HG02610 (cell line): ENCODE data around the gene KANK3.
"Not testable (repeated sequence)": the region's sequence is repeated elsewhere in the genome, so short reads cannot be mapped to it uniquely, and the experiment has no call there.

Experiments used
- ATAC-seq: cut with Tn5 transposase; IDR thresholded peaks from one replicate; pipeline ENCODE4 v1.9.1; 2021; ENCODE audit warnings: mild to moderate bottlenecking, moderate library complexity; ENCODE audit not compliant: unreplicated experiment

KANK3 gene

DNA sequence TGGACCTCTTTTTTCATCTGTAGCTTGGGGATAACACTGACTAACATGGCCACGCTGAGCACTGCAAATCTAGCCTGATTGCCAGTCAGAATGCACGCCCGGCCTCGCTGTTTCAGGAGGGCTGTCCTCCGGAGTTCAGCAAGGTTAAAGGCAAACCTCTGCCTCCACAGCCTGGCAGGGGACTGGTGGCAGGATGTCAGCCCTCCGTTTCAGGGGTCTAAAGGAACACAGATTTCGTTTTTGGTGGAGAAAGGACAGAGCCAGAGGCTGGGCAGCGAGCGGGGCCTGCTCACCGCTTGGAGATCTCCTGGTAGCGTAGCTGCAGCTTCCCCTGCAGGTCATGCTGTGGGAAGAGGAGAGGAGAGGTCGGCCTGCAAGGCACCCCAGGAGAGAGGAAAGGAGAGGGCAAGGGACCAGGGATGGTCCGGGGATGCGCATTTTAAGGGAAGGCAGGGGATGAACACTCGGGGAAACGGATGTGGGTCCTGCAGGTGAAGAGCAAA is 22.4 kb downstream of the KANK3 start:
- ATAC-seq: no peak

DNA sequence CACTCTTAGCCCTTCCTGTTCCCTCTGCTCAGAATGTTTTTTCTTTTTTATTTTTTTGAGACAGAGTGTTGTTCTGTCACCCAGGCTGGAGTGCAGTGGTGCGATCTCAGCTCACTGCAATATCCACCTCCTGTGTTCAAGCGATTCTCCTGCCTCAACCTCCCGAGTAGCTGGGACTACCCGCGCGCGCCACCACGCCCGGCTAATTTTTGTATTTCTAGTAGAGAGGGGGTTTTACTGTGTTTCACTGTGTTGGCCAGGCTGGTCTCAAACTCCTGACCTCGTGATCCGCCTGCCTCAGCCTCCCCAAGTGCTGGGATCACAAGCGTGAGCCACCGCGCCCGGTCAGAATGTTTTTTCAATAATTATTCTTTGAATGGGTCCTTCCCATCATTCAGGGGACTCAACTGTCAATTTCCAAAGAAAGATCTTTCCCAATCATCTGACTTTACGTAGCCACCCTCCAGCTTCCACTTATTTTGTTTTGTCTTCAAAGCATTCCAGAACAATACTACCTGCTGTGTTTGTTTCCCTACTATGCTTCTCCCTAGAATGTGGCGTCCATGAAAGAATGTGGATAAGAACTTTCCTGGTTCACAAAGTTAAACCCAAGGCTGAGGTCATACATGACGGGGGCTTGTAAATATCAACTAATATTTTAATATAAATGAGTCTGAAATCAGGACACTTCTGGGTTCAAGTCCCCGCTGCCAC is 23.1 kb downstream of the KANK3 start:
- ATAC-seq: no peak

DNA sequence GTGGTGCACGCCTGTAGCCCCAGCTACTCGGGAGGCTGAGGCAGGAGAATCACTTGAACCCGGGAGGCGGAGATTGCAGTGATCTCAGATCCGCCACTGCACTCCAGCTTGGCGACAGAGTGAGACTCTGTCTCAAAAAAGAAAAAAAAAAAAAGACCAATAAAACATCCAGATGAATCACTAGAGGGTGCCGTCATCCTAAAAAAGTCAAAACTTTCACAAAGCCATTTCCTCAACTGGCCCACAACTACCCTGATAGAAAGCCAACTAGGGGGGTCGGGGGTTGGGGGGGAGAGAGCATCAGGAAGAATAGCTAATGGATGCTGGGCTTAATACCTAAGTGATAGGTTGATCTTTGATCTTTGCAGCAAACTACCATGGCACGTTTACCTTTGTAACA is 24.2 kb downstream of the KANK3 start:
- ATAC-seq: not testable (repeated sequence)

DNA sequence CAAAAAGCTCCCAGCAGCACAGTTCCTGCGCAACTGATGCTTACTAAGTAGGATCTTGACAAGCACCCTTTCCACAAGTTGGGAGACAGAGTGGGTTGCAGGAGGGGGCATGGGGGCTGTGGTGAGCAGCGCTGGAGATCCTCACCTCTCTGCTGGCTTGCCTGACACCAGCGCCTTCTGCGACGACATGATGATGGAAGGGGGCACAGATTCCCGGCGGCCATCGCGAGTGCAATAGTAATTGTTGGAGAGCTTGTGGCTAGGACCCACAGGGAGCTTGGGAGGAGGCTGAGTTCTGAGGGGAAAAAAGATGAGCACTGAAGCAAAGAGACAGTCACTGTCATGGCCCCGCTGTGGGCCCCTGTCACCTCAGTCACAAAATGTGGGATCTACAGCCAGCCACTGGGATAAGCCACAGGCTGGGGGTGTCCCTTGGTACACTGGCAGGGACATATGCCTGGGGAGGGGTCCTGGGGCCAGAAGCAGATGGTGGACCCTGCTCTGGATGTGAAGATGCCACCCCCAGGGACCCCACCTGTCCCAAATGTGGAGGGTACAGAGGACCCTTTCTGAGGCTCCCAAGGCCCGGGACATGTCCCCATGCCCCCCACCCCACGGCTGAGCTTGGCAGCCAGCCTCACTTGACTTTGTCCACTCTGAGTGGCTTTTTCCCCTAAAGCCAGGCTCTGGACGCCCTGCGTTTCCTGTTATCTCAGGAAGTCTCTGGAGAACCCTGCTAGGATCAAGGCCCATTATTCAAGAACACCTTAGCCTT is 26.5 kb downstream of the KANK3 start:
- ATAC-seq: no peak

DNA sequence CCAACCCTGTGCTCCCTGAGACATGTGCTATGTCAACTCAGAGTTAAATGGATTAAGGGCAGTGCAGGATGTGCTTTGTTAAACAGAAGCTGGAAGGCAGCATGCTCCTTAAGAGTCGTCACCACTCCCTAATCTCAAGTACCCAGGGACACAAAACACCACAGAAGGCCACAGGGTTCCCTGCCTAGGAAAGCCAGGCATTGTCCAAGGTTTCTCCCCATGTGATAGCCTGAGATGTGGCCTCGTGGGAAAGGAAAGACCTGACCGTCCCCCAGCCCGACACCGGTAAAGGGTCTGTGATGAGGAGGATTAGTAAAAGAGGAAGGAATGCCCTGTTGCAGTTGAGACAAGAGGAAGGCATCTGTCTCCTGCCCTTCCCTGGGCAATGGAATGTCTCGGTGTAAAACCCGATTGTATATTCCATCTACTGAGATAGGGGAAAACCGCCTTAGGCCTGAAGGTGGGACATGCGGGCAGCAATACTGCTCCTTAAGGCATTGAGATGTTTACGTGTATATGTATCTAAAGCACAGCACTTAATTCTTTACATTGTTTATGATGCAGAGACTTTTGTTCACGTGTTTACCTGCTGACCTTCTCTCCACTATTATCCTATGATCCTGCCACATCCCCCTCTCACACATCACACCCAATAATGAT is 28.0 kb downstream of the KANK3 start:
- not testable (repeated sequence) for ATAC-seq

DNA sequence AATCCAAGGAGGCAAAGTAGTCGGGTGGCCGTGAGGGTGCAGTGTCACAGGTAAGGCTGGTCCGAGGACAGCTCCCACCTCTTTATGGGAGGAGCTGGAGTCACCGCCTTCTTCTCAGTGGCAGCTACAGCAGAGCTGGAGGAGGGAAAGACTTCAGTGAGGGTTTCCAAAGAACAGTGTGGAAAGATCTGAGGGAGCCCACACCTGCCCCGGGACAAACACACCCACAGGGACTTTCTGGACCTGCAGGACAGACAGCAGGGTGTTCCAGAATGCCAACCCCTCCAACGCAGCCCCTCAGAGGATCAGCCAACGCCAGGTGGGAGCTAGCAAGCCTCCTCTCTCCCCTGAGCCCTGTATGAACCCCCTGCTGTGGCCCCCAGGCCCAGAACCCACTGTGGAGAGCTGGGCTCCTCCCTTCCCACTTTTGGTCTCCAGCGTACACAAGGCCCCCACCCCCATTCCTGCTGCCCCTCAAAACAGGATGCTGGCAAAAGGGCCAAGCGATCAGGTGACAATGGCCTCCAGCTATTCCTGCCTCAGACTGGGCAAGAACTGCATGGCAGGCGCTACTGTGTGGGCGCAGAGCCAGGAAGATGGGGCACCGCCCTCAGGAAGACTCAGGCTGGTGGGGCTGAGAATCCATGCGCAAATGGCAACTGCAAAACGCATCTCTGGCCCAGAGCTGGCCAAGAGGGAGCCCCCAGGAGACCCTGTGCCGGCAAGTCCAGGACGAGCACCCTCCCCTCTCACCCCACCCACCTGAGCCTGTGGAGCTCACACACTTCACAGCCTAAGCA is 31.4 kb downstream of the KANK3 start:
- ATAC-seq: no peak

DNA sequence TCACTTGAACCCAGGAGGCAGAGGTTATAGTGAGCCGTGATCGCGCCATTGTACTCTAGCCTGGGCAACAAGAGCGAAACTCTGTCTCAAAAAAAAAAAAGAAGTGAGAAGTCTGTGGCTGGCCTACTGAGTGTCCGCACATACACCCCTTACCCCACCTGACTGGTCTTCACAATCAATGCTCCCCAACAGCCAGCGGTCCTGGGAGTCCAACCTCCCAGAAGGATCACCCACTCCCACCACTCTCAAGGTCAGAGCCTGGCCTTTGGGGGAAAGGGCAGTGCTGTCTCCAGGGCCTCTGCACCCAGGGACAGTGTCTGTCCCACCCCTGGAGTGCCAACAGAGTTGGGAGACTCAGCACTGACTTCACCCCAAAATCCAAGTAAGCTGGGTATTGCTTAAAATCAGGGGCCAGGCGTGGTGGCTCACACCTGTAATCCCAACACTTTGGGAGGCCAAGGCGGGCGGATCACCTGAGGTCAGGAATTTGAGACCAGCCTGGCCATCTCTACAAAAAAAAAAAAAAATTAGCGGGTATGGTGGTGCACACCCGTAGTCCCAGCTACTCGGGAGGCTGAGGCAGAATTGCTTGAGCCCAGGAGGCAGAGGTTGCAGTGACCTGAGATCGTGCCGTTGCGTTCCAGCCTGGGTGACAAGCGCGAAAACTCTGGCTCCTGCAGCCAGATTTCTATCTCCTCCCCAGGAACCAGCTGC is 32.6 kb downstream of the KANK3 start:
- ATAC-seq: no peak

DNA sequence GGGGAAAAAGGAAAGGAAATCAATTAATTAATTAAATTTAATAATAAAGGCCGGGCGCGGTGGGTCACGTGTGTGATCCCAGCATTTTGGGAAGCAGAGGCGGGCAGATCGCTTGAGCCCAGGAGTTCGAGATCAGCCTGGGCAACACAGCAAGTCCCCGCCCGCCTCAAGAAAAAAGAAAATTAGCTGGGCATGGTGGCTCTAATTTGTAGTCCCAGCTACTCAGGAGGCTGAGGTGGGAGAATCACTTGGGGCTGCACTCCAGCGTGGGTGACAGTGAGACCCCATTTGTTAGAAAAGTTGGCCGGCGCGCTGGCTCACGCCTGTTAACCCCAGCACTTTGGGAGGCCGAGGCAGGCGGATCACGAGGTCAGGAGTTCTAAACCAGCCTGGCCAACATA is 34.2 kb downstream of the KANK3 start:
- no peak for ATAC-seq

DNA sequence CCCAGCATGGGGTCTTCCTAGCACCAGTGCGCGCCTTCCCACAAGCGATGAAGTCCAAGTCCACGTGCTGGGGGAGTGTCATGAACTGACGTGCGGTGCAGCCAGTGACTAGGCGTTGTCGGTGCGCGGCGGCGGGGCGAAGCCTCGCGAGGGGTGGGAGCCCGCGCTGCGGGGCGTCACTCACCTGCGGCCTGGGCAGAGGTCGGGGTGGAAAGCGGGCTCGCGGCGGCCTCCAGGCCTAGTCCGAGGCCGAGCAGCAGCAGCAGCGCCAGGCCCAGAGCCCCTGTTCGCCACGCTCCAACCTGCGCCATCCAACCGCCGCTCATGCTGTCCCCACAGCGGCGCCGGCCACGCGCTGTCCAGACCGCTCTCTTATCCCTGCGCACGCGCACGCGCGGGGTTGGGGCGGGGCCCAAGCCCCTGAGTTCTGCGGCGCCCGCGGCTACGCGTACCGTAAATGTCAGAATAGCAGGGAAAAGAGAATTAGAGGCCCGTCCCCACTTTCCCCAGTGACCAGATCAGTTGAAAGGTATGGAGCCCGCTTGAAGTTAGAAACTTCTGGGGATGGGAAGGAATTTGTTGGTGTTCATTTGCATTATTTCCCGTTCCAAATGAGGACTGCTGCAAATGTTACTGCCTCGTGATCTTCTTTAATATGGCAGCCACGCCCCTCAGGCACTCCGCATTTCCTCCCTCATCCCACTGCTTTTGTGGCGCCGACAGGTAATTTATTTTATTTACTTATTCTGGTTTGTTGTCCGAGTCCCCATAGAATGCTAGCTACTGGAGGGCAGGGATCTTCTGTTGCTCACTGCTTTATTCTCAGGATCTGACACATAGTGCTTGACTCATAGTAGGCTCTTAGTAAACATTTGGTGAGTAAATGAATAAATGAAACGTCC is 34.8 kb downstream of the KANK3 start, which contains the start of gene CD320:
Gene CD320 (minus strand): TSS at position 394 of the 902 bp plus-strand sequence. CDS start 68 bp downstream, at position 326.
- ATAC-seq: peak; percentile 69

DNA sequence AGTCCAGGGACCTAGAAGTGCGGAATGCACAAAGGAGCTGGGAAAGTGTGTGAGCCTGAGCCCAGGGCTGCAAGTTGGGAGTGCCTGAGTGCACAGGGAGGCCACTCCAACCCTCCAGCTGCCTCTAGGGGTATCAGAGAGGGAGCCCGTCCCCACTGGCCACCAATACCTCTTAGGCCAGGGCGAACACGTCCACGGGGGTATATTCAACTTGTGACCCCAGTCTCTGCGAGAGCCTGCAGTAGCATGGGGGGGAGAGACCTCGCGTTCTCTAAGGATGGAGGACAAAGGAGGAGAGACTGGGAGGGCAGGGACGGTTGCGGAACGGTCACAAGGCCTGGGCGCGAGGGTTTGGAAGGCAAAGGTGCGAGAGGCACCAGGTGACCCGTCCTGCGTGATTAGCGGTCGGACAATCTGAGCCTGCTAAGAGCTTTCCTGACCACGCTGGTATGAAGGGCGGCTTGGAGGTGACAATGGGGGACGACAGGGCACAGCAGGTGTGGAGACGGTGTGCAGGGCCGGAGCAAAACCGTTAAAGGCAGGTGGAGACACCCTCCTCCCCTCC is 35.6 kb downstream of the KANK3 start:
- no peak for ATAC-seq

DNA sequence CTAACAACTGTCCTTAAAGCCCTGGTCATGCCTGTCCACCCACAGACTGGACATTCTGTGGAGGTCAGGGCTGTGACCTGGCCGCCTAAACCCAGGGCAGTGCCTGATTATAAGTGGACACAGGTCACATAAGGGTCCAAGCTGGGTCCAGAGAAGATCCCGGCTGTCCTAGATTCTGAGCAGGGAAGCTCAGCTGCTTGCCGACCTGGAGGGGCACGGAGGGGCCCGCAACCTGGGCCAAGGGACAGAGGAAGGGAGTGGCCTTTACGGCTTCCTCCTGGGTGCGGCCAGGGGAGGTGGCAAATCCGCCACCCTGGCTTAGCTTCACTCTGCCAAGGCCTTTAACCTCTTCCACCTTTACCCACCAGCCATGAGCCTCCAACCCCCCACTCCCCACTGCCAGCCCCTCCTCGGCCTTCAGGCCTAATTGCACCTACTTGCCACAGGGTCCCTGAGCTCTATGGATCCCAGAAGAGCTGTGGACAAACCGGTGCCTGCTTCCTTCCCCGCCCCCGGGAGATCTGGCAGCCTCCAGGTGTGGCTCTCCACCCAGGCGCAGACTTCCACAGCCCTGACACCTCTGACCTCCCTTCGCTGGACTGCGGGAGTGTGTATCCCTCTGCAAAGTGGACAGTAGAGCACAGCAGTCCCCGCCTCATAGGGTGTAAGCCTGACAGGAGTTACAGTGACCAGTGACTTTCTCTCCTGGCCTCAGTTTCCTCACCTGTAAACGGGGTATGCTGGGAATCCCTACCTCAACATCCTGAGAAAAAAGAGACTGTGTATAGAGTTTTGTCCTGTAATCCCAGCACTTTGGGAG is 36.6 kb downstream of the KANK3 start:
- no peak for ATAC-seq

DNA sequence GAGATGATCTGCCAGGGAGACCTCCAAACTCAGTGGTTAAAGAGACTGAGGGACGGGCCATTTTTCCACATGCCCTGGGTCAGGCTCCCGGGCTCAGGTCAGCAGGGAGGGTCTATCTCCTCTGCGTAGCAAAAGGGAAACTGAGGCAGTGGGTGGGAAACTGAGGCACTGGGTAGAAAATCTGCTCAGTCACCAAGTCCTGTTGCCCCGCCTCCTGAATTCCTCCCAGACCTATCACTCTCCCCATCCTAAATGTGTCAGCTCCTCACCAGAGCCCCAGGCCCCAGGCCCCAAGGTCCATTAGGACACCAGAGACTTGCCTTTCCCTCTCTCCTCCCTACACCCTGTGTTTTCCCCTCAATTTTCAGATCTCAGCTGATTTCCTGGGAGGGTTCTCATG is 37.3 kb downstream of the KANK3 start:
- no peak for ATAC-seq

DNA sequence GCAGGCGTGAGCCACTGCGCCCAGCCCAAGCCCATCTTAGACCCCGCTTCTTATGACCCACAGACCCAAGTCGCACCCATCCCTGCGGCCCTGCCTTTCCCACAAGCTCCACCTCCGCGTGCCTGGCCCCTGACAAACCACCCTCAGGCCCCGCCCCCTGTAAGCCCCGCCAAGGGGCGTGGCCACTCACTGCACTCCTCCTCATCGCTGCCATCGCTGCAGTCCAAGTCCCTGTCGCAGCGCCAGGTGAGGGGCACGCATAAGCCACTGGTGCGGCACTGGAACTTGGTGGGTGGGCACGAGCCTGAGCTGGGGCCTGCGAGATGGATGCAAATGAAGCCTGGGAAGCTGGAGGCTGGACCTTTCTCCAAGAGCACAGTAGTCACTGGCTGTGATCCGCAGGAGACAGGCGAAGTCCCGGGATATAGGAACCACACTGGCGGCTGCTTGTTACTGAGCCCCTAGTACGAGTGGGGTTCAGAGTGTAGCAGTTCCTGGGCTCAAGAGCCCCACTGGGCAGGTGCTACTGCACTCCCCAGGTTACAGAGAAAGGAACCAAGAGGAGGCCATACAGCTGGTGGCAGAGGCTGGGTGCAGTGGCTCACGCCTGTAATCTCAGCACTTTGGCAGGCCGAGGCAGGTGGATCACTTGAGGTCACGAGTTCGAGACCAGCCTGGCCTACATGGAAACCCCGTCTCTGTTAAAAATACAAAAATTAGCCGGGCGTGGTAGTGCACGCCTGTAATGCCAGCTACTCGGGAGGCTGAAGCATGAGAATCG is 38.0 kb downstream of the KANK3 start:
- no peak for ATAC-seq

DNA sequence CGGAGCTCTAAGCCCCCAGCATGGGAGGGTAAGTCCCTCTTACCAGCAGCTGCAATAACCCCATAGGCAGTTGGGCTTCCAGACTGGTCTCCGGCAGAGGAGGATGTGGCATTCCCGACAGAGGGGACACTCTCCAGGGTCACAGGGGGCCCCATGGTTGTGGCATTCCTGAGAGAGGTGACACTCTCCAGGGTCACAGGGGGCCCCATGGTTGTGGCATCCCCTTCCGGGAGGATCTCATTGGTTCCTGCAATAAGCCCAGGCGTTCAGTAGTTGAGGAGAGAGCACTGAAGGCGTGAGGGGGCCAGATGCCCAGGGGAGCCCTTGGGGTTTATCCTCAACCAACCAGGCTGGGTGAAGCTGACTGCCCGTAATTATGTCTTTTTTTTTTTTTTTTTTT is 40.3 kb downstream of the KANK3 start:
- ATAC-seq: no peak

DNA sequence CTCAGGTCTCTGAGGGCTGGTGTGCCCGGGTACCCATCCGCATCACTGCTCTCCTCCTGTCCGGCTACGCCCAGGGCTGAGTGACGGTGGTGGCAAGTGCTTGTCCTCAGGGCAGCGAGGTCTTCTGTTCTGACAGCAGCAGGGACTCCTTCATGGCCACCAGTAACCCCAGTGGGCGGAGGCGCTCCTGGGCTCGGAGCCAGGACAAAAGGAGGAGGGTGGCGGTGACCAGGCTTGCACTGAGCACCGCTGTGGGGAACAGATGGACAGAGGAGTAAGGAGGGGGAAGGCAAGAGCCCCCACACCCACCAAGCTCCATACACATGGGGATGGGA is 40.7 kb downstream of the KANK3 start:
- ATAC-seq: no peak

DNA sequence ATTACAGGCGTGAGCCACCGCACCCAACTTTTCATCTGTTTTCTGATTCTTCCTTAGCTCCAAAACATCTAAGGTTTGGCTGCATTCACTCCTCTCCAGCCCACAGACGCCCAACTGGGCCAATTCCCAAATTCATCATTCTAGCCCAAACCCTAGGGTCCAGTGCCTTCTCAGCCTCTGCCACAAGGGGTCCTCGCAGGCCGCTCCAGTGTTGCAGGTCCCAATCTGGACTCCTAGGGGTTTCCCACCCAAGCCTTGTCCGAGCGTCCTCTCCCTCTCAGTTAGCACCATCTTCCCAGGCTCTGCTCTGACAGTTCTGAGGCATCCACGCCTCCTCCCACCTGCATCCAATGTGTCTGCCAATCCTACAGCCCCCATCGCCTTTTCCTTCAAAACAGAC is 51.7 kb downstream of the KANK3 start:
- not testable (repeated sequence) for ATAC-seq

DNA sequence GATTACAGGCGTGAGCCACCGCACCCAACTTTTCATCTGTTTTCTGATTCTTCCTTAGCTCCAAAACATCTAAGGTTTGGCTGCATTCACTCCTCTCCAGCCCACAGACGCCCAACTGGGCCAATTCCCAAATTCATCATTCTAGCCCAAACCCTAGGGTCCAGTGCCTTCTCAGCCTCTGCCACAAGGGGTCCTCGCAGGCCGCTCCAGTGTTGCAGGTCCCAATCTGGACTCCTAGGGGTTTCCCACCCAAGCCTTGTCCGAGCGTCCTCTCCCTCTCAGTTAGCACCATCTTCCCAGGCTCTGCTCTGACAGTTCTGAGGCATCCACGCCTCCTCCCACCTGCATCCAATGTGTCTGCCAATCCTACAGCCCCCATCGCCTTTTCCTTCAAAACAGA is 66.6 kb downstream of the KANK3 start:
- ATAC-seq: not testable (repeated sequence)
